ENCODE results near the gene AHCYL1.

- TF ChIP-seq POLR2AphosphoS5 (IDR thresholded peaks at IDR 0.05) (no peak), EP300 (IDR thresholded peaks at IDR 0.05) (no peak), POLR2A (IDR thresholded peaks at IDR 0.05) (no peak)
- TF ChIP-seq, protein P1, sequence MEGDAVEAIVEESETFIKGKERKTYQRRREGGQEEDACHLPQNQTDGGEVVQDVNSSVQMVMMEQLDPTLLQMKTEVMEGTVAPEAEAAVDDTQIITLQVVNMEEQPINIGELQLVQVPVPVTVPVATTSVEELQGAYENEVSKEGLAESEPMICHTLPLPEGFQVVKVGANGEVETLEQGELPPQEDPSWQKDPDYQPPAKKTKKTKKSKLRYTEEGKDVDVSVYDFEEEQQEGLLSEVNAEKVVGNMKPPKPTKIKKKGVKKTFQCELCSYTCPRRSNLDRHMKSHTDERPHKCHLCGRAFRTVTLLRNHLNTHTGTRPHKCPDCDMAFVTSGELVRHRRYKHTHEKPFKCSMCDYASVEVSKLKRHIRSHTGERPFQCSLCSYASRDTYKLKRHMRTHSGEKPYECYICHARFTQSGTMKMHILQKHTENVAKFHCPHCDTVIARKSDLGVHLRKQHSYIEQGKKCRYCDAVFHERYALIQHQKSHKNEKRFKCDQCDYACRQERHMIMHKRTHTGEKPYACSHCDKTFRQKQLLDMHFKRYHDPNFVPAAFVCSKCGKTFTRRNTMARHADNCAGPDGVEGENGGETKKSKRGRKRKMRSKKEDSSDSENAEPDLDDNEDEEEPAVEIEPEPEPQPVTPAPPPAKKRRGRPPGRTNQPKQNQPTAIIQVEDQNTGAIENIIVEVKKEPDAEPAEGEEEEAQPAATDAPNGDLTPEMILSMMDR (IDR thresholded peaks at IDR 0.05): no peak
Measured at GRCh38 chr1:109959974-109960744, 24.4 kb upstream of the AHCYL1 start.
